Vagina (tissue), 2 donors: ENCODE data around the gene DGKB.

Experiments
- CTCF ChIP-seq, 3 experiments: fragments of 450-650 bp in 2 of 3; fragments of 200-600 bp in 1 of 3; sonication (generic) in 1 of 3; IDR thresholded peaks; one replicate each; pipeline ENCODE4 v1.5.1; 2017 to 2019; ENCODE audit warnings: antibody characterized with exemption in 3 of 3, mild to moderate bottlenecking in 2 of 3, moderate library complexity in 2 of 3
- POLR2A ChIP-seq, 2 donors: fragments of 450-650 bp; IDR thresholded peaks; one replicate each; pipeline ENCODE4 v1.6.1; 2017; ENCODE audit warnings: antibody characterized with exemption in 2 of 2, mild to moderate bottlenecking in 2 of 2, moderate library complexity in 2 of 2
- POLR2AphosphoS5 ChIP-seq, 2 donors: sonication (generic); formaldehyde crosslinking; IDR thresholded peaks; one replicate each; pipeline ENCODE4 v1.9.0; 2017; ENCODE audit warnings: antibody characterized with exemption in 2 of 2, mild to moderate bottlenecking in 2 of 2, low read depth in 1 of 2; ENCODE audit not compliant: insufficient read depth in 1 of 2

DNA sequence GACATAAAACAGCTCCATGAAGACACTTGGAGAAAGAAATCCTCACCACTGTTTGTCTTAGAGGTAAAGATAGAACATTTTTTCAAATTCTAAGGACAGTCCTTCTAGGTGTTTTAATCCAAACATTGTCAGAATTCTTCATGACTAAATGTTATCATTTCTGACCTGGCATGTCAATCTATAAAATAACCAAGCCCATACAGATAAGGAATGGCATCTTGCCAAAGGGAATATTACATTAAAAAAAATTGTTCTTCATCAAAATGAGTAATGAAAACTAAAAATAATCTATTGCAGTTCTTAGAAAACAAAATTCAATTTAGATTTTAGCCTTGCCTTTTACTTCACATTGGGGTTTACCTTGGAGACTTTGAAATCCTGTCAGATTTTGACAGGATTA is 33.6 kb downstream of the DGKB start:
- no peak for TF ChIP-seq POLR2A (IDR thresholded peaks at IDR 0.05)
- TF ChIP-seq CTCF (IDR thresholded peaks at IDR 0.05) = no peak
- TF ChIP-seq POLR2AphosphoS5 (IDR thresholded peaks at IDR 0.05; ENCODE audit: insufficient read depth in 1 of 2, low read depth in 1 of 2) = no peak
